WERI-Rb-1 (cell line): Measurements from ENCODE around the gene NKX6-2.

Experiments
- DNase-seq: peaks from one replicate; pipeline ENCODE4 v3.0.0-alpha.2; 2020
- H3K27ac ChIP-seq: fragments of 250-450 bp; sonication (Bioruptor Pico); 2 replicates; pipeline ENCODE4 v1.5.1; 2020; ENCODE audit warnings: mild to moderate bottlenecking, moderate library complexity
- H3K27me3 ChIP-seq: fragments of 250-450 bp; sonication (Bioruptor Pico); 2 replicates; pipeline ENCODE4 v1.5.1; 2021; ENCODE audit warnings: mild to moderate bottlenecking, low read depth, moderate library complexity; ENCODE audit not compliant: insufficient read depth, severe bottlenecking
- H3K36me3 ChIP-seq: fragments of 250-450 bp; sonication (Bioruptor Pico); 2 replicates; pipeline ENCODE4 v1.5.1; 2020; ENCODE audit warnings: mild to moderate bottlenecking, moderate library complexity
- H3K4me3 ChIP-seq: 2 replicates; pipeline ENCODE4 v1.5.1; 2011; ENCODE audit warnings: low read depth, mild to moderate bottlenecking, control low read depth, low read length
- H3K9me3 ChIP-seq: fragments of 250-450 bp; sonication (Bioruptor Pico); 2 replicates; pipeline ENCODE4 v1.5.1; 2021; ENCODE audit warnings: mild to moderate bottlenecking, moderate library complexity; ENCODE audit not compliant: severe bottlenecking
- CTCF ChIP-seq: IDR thresholded peaks from 2 replicates; pipeline ENCODE4 v1.5.1; 2011; ENCODE audit warnings: low read depth, mild to moderate bottlenecking, control low read depth, inconsistent platforms, low read length

Gene NKX6-2

GRCh38 chr10:132810141-132810806, 24.3 kb upstream of the NKX6-2 start:
- Histone ChIP-seq H3K9me3 (no peaks in the 10 kb centered on the region), H3K36me3 (no peaks in the 10 kb centered on the region), H3K4me3 (no peak overlapping the region), H3K27ac (no peak overlapping the region), H3K27me3 (no peaks in the 10 kb centered on the region)
- no peak for TF ChIP-seq CTCF
- DNase-seq = no peak

GRCh38 chr10:132809232-132810140, 23.5 kb upstream of the NKX6-2 start:
- Histone ChIP-seq H3K36me3 (no peaks in the 10 kb centered on the region), H3K27ac (no peak overlapping the region), H3K9me3 (no peaks in the 10 kb centered on the region), H3K4me3 (no peak overlapping the region), H3K27me3 (no peaks in the 10 kb centered on the region)
- no peak for DNase-seq
- TF ChIP-seq CTCF = no peak

- H3K4me3 ChIP-seq = no peak overlapping the region
- no peaks in the 10 kb centered on the region for H3K9me3 ChIP-seq
- no peaks in the 10 kb centered on the region for H3K27me3 ChIP-seq
- no peak for TF ChIP-seq CTCF
- H3K27ac ChIP-seq = no peak overlapping the region
- no peaks in the 10 kb centered on the region for H3K36me3 ChIP-seq
- DNase-seq = no peak
Measured at GRCh38 chr10:132808383-132809231, 22.7 kb upstream of the NKX6-2 start.

GRCh38 chr10:132807621-132808049, 21.7 kb upstream of the NKX6-2 start:
- H3K36me3 ChIP-seq = no peaks in the 10 kb centered on the region
- no peaks in the 10 kb centered on the region for H3K9me3 ChIP-seq
- TF ChIP-seq CTCF = no peak
- H3K27me3 ChIP-seq = no peaks in the 10 kb centered on the region
- no peak for DNase-seq
- no peak overlapping the region for H3K4me3 ChIP-seq
- no peak overlapping the region for H3K27ac ChIP-seq

GRCh38 chr10:132806561-132807003, 20.6 kb upstream of the NKX6-2 start:
- no peak for DNase-seq
- H3K4me3 ChIP-seq = no peak overlapping the region
- no peak for TF ChIP-seq CTCF
- H3K36me3 ChIP-seq = no peaks in the 10 kb centered on the region
- no peaks in the 10 kb centered on the region for H3K9me3 ChIP-seq
- H3K27ac ChIP-seq = no peak overlapping the region
- no peaks in the 10 kb centered on the region for H3K27me3 ChIP-seq
